PC-3 (cell line): Measurements from ENCODE around the gene LUC7L. TPM values are rescaled to one million over a fixed set of nuclear protein-coding genes. Genes with fewer than 3 reads are reported as not detected.

Experiments used
- ATAC-seq: fragments of 200-7000 bp; cut with Tn5 transposase; 2 replicates; pipeline ENCODE4 v1.9.1; 2020; ENCODE audit warnings: mild to moderate bottlenecking, moderate library complexity
- BruUV-seq: library from RNA; stranded (reverse); fragments of 400-500 nt; replicated peaks from 2 replicates; lab custom pipeline; 2021; lab: Mats Ljungman, UMichigan
- CTCF ChIA-PET: fragments of 300-600 bp; sonication (Branson Sonifier 250); formaldehyde crosslinking; loops from one replicate; lab custom pipeline; 2022; ENCODE audit warnings: antibody characterized with exemption; lab: Charles Lee
- POLR2A ChIA-PET: fragments of 300-600 bp; sonication (Branson Sonifier 250); formaldehyde crosslinking; loops from one replicate; lab custom pipeline; 2022; ENCODE audit warnings: antibody characterized with exemption; ENCODE audit not compliant: unreplicated experiment; lab: Charles Lee
- DNase-seq: peaks from one replicate; pipeline ENCODE4 v3.0.0-alpha.2; 2015
- H2AFZ ChIP-seq: fragments of 300-600 bp; sonication (generic); 2 replicates; pipeline ENCODE4 v1.6.0; 2016; ENCODE audit warnings: antibody characterized with exemption, low read length
- H3F3A ChIP-seq: fragments of 300-600 bp; sonication (generic); one replicate; pipeline ENCODE4 v1.6.0; 2017; ENCODE audit warnings: antibody characterized with exemption, low read length, control low read depth, mild to moderate bottlenecking; ENCODE audit not compliant: unreplicated experiment
- H3K27ac ChIP-seq: fragments of 300-600 bp; sonication (generic); 2 replicates; pipeline ENCODE4 v1.5.1; 2016; ENCODE audit warnings: mild to moderate bottlenecking, low read length
- H3K27me3 ChIP-seq: fragments of 300-600 bp; sonication (generic); 2 replicates; pipeline ENCODE4 v1.6.1; 2016; ENCODE audit warnings: low read length, mixed read lengths
- H3K36me3 ChIP-seq: fragments of 300-600 bp; sonication (generic); 2 replicates; pipeline ENCODE4 v1.6.1; 2016; ENCODE audit warnings: low read depth, mixed run types, low read length, mixed read lengths
- H3K4me1 ChIP-seq: fragments of 300-600 bp; sonication (generic); 2 replicates; pipeline ENCODE4 v1.5.1; 2016; ENCODE audit warnings: low read length; ENCODE audit not compliant: insufficient read depth
- H3K4me2 ChIP-seq: fragments of 300-600 bp; sonication (generic); 2 replicates; pipeline ENCODE4 v1.6.0; 2016; ENCODE audit warnings: low read length
- H3K4me3 ChIP-seq: fragments of 300-600 bp; sonication (generic); 2 replicates; pipeline ENCODE4 v1.5.1; 2016; ENCODE audit warnings: mild to moderate bottlenecking, low read length, mixed read lengths
- H3K79me2 ChIP-seq: fragments of 300-600 bp; sonication (generic); 2 replicates; pipeline ENCODE4 v1.6.1; 2017; ENCODE audit warnings: low read length, mixed read lengths
- H3K9ac ChIP-seq: fragments of 300-600 bp; sonication (generic); 2 replicates; pipeline ENCODE4 v1.6.0; 2016; ENCODE audit warnings: mild to moderate bottlenecking, low read length
- H3K9me2 ChIP-seq: fragments of 300-600 bp; sonication (generic); replicated peaks from 2 replicates; pipeline ENCODE4 v1.6.1; 2016; ENCODE audit warnings: mixed run types, low read length, mixed read lengths
- H3K9me3 ChIP-seq: fragments of 300-600 bp; sonication (generic); 2 replicates; pipeline ENCODE4 v1.6.1; 2016; ENCODE audit warnings: low read length, mixed read lengths
- H4K20me1 ChIP-seq: fragments of 300-600 bp; sonication (generic); 2 replicates; pipeline ENCODE4 v1.6.1; 2016; ENCODE audit warnings: low read length, mixed read lengths
- CTCF ChIP-seq: fragments of 300-600 bp; sonication (generic); conservative IDR thresholded peaks from 2 replicates; pipeline ENCODE4 v1.5.1; 2017; ENCODE audit warnings: antibody characterized with exemption, low read depth, mild to moderate bottlenecking, low read length
- EZH2 ChIP-seq: fragments of 300-600 bp; sonication (generic); IDR thresholded peaks from one replicate; pipeline ENCODE4 v1.6.1; 2017; ENCODE audit warnings: antibody characterized with exemption, mild to moderate bottlenecking, low read length; ENCODE audit not compliant: unreplicated experiment
- EZH2phosphoT487 ChIP-seq: fragments of 300-600 bp; sonication (generic); IDR thresholded peaks from 2 replicates; pipeline ENCODE4 v1.6.1; 2018; ENCODE audit warnings: mild to moderate bottlenecking, antibody characterized with exemption, low read length, borderline replicate concordance
- intact Hi-C: fragments of 100-400 bp; cut with micrococcal nuclease; formaldehyde crosslinking; loops from 2 replicates; pipeline ENCODE4 v1.9.0; 2023
- total RNA-seq: library from RNA; depleted of rRNA; stranded (reverse); fragments of >200 nt; gene quantifications from 2 replicates; pipeline ENCODE4 v1.2.3, GENCODE V29; 2014

Gene LUC7L
- total RNA-seq, 1 experiment from 2014 or later, result 46.0 TPM

GRCh38 chr16:152141-153128 is 76.8 kb downstream of the LUC7L start, which contains the start of gene HBZ:
TSS of gene HBZ (plus strand) at chr16:152644. CDS start at chr16:152910, 266 bp downstream.
- Histone ChIP-seq H3K4me2 (no peak within 1 kb of the TSS), H3K27me3 (no peaks in the 10 kb centered on the region), H3K36me3 (no peaks in the 10 kb centered on the region), H4K20me1 (no peaks in the 10 kb centered on the region), H3K4me3 (no peak within 1 kb of the TSS), H3F3A (no peaks in the 10 kb centered on the region), H3K9me2 (no peaks in the 10 kb centered on the region), H3K79me2 (no peaks in the 10 kb centered on the region), H3K27ac (no peak within 1 kb of the TSS), H2AFZ (no peak within 1 kb of the TSS), H3K9ac (no peak within 1 kb of the TSS), H3K9me3 (no peaks in the 10 kb centered on the region), H3K4me1 (peaks cover 7% of the 10 kb centered on the region; the same call in 1 of the 2 replicates)
- CTCF ChIA-PET, result no interaction called here
- ATAC-seq, result no peak
- no TSS peak for BruUV-seq
- intact Hi-C loops, result no loop called here
- no peak for TF ChIP-seq EZH2
- no peak for TF ChIP-seq EZH2phosphoT487
- no peak for TF ChIP-seq CTCF
- no peak for DNase-seq
- POLR2A ChIA-PET, result no interaction called here

- ChIA-PET CTCF (no interaction called here), POLR2A (no interaction called here)
- Histone ChIP-seq H3F3A (no peaks in the 10 kb centered on the region), H3K27ac (no peak overlapping the region), H3K4me3 (no peak overlapping the region), H4K20me1 (no peaks in the 10 kb centered on the region), H3K27me3 (no peaks in the 10 kb centered on the region), H3K79me2 (no peaks in the 10 kb centered on the region), H3K4me2 (no peak overlapping the region), H3K36me3 (no peaks in the 10 kb centered on the region), H3K9ac (no peak overlapping the region), H3K9me2 (no peaks in the 10 kb centered on the region), H3K4me1 (no peaks in the 10 kb centered on the region), H3K9me3 (no peaks in the 10 kb centered on the region), H2AFZ (no peak overlapping the region)
- intact Hi-C loops, result no loop called here
- no peak for TF ChIP-seq EZH2phosphoT487
- ATAC-seq, result no peak
- DNase-seq, result no peak
- no TSS peak for BruUV-seq
Measured at GRCh38 chr16:149024-149660, 80.1 kb downstream of the LUC7L start.

GRCh38 chr16:146646-147045 is 82.6 kb downstream of the LUC7L start:
- CTCF ChIA-PET, result no interaction called here
- Histone ChIP-seq H3K9me3 (no peaks in the 10 kb centered on the region), H3K9ac (no peak overlapping the region), H2AFZ (no peak overlapping the region), H3F3A (no peaks in the 10 kb centered on the region), H3K4me3 (no peak overlapping the region), H3K27ac (no peak overlapping the region), H3K79me2 (no peaks in the 10 kb centered on the region), H3K4me1 (no peaks in the 10 kb centered on the region), H3K4me2 (no peak overlapping the region), H3K27me3 (no peaks in the 10 kb centered on the region), H4K20me1 (no peaks in the 10 kb centered on the region), H3K9me2 (no peaks in the 10 kb centered on the region), H3K36me3 (no peaks in the 10 kb centered on the region)
- ATAC-seq (no peak), DNase-seq (no peak)
- TF ChIP-seq CTCF (no peak), EZH2 (no peak), EZH2phosphoT487 (no peak)
- intact Hi-C loops, result no loop called here
- no TSS peak for BruUV-seq
- POLR2A ChIA-PET, result no interaction called here
